ENCODE data around the gene ZACN.
A peak's percentile ranks its signal among the peaks of the same experiment; 100 is the strongest.
"Not testable (repeated sequence)": the region's sequence is repeated elsewhere in the genome, so short reads cannot be mapped to it uniquely, and the experiment has no call there.

Gene ZACN

DNA sequence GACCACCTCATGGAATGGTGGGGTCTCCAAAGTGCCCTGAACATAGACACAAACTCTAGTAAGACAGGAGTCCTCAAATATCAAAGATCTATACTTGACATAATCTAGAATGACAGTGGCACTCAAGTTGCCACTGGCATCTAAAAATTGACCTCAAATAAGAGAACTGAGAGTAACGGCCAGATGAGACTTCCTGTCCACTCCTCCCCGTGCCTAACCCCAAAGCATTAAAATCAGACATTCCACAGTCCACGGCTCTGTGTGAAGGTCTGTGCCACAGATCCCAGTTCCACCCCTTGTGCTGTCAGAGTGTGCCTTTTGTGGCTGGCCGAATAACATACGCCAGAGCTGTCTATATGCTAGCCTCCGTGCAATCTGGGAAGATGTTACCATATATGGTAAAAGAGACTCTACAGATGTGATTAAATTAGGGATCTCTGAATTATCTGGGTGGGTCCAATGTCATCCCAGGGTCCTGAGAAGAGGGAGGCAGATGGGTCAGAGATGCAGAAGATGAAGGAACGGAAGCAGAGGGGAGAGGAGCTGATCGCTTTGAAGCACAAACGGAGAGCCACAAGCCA lies 30.9 kb upstream of the ZACN start:
- no peak for ATAC-seq (replicated peaks; ENCODE audit: extremely low read depth, poor library complexity, severe bottlenecking)
- peaks cover 10% of the 10 kb centered on the region for H3K4me1 Mint-ChIP-seq
- no peaks in the 10 kb centered on the region for H3K27me3 Mint-ChIP-seq
- DNase-seq (ENCODE audit: low spot score in 2 of 2), result no peak
- H3K36me3 Mint-ChIP-seq (ENCODE audit: insufficient read depth), result peaks cover 63% of the 10 kb centered on the region
- no peaks in the 10 kb centered on the region for H3K9me3 Mint-ChIP-seq
- no peak overlapping the region for H3K4me3 Mint-ChIP-seq
- no peak overlapping the region for H3K27ac Mint-ChIP-seq (ENCODE audit: low read depth)

DNA sequence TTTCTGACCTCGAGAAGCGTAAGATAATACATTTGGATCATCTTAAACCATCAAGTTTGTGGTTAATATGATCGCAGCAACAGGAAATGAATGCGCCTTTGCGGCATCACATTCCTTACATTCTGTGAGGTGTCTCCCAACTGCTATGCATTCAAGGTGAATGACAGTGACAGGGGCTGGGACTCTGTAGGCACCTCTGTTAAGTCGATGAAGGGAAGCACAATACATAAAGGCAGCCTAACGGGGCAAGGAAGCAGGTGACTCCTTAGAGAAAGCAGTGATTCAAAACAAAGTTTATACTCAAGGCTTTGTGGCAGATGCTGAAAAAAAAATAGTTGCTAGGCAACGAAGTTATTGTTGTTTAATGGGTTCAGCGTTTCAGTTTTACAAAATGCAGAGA lies 30.3 kb upstream of the ZACN start:
- peaks cover 65% of the 10 kb centered on the region for H3K36me3 Mint-ChIP-seq (ENCODE audit: insufficient read depth)
- peak overlapping the region; percentile 13 for H3K27ac Mint-ChIP-seq (ENCODE audit: low read depth)

GRCh38 chr17:76049239-76049638 lies 29.7 kb upstream of the ZACN start:
- Mint-ChIP-seq H3K27ac (ENCODE audit: low read depth) (peak overlapping the region; percentile 13), H3K27me3 (no peaks in the 10 kb centered on the region), H3K4me3 (no peak overlapping the region), H3K36me3 (ENCODE audit: insufficient read depth) (peaks cover 65% of the 10 kb centered on the region), H3K4me1 (peaks cover 10% of the 10 kb centered on the region), H3K9me3 (no peaks in the 10 kb centered on the region)
- no peak for DNase-seq (ENCODE audit: low spot score in 2 of 2)
- no peak for ATAC-seq (replicated peaks; ENCODE audit: extremely low read depth, poor library complexity, severe bottlenecking)

More for the DNA sequence above, 30.3 kb upstream of the ZACN start:
- Mint-ChIP-seq H3K4me1 (peaks cover 10% of the 10 kb centered on the region), H3K4me3 (no peak overlapping the region), H3K9me3 (no peaks in the 10 kb centered on the region), H3K27me3 (no peaks in the 10 kb centered on the region)
- ATAC-seq (replicated peaks; ENCODE audit: extremely low read depth, poor library complexity, severe bottlenecking) (no peak), DNase-seq (ENCODE audit: low spot score in 2 of 2) (no peak)

GRCh38 chr17:76049836-76050537 lies 29.0 kb upstream of the ZACN start:
- no peak for ATAC-seq (replicated peaks; ENCODE audit: extremely low read depth, poor library complexity, severe bottlenecking)

DNA sequence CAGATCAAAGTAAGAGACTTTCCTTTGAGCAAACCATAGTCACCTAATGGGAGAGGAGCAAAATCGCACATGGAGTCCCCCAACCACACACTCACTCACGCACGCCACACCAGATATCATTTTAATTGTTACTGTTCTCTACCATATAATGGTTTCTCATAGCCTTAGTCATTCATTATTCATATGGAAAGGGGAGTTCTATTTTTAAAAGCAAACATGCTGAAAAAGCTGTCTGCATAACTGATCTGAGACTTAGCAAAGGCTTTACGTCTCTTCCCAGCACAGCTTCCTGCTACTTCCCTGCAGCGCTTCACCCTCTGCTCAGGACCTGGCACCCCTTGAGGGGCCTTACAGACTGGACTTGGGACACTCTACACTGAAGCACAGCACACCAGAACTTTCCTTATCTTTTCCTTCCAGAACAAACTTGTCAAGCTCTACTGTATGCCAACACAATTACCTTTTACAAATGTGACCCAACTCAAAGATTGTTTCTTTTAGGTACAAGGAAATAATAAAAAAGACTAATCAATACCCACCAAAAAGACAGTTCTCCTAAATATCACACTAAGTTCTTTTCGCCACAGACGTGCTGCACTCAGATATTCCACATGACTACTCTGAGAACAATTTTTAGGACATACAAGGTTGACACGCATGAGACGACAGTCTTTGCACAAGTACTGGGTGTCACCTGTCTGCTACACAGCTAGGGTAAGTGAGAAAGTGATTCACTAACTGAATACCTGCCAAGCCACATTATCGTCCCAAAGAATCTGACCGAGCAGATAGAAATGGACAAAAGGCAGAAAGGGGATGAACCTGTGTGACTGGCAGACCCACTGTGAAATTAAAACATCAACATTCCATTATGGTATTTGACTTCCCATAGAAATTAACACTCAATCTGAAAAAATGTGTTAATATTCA lies 28.2 kb upstream of the ZACN start:
- H3K27ac Mint-ChIP-seq (ENCODE audit: low read depth), result peak overlapping the region; percentile 60
- H3K36me3 Mint-ChIP-seq (ENCODE audit: insufficient read depth), result peaks cover 63% of the 10 kb centered on the region
- peaks cover 10% of the 10 kb centered on the region for H3K4me1 Mint-ChIP-seq
- DNase-seq (ENCODE audit: low spot score in 2 of 2), result no peak
- ATAC-seq (replicated peaks; ENCODE audit: extremely low read depth, poor library complexity, severe bottlenecking), result no peak
- H3K9me3 Mint-ChIP-seq, result no peaks in the 10 kb centered on the region
- H3K27me3 Mint-ChIP-seq, result no peaks in the 10 kb centered on the region
- H3K4me3 Mint-ChIP-seq, result no peak overlapping the region

More at GRCh38 chr17:76049836-76050537, 29.0 kb upstream of the ZACN start:
- peak overlapping the region; percentile 60 for H3K27ac Mint-ChIP-seq (ENCODE audit: low read depth)
- H3K4me3 Mint-ChIP-seq, result no peak overlapping the region
- no peaks in the 10 kb centered on the region for H3K27me3 Mint-ChIP-seq
- H3K9me3 Mint-ChIP-seq, result no peaks in the 10 kb centered on the region
- no peak for DNase-seq (ENCODE audit: low spot score in 2 of 2)
- peaks cover 65% of the 10 kb centered on the region for H3K36me3 Mint-ChIP-seq (ENCODE audit: insufficient read depth)
- peaks cover 10% of the 10 kb centered on the region for H3K4me1 Mint-ChIP-seq

DNA sequence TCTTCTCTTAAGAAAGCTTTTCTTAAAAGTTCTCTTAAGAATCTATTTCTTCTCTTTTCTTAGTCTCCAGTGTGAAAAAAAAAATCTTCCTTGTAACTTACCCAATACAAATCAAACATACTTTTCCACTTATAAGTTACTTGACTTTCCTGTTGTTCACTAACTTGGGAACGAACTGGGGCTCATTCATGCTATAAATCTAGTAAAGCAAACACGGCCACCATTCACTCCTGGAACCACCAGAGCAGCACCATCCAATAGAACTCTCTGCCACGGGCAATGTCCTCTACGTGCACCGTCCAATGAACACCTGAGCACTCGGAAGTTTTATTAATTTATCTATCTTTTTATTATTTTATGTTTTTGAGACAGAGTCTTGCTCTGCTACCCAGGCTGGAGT lies 27.4 kb upstream of the ZACN start:
- no peaks in the 10 kb centered on the region for H3K27me3 Mint-ChIP-seq
- no peak for DNase-seq (ENCODE audit: low spot score in 2 of 2)
- peaks cover 16% of the 10 kb centered on the region for H3K4me1 Mint-ChIP-seq
- H3K9me3 Mint-ChIP-seq, result no peaks in the 10 kb centered on the region
- no peak overlapping the region for H3K4me3 Mint-ChIP-seq
- no peak overlapping the region for H3K27ac Mint-ChIP-seq (ENCODE audit: low read depth)
- no peak for ATAC-seq (replicated peaks; ENCODE audit: extremely low read depth, poor library complexity, severe bottlenecking)
- peaks cover 64% of the 10 kb centered on the region for H3K36me3 Mint-ChIP-seq (ENCODE audit: insufficient read depth)

DNA sequence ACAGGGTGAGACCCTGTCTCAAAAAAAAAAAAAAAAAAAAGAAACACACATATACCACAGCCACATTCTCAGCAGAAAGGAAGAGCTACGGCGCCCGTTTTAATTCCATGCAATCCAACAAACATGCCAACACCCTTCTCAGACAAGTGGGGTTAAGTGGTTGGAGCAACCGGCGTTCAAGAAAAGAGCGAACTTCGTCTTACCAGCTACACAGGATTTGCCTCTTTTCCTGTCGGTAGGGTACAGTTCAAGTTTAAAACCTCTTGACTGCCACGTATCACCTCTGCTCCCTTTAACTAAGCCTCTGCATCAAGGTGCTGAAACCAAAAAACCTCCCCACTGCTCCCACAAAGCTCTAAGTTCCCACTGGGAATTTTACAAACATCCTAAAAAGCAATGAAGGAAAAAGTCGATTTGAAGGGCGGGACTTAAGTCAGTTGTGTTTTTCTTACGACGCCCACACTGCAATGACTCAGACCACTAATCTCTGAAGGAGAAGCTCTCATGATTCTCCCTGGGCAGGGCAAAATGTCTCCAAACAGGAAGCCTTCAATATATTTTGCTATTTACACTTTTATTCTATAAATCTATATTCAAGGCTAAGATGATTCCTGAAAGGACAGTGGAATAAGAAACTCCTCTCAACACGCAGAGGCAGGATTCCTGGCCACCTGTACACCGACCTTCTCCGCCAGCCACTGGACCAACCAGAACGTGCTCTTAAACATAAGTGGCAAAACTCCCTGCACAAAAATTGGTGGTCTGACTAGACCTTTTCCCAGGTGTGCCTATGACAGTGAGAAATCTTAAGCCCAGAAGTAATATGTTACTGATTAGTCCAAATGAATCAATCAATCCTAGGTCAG lies 25.5 kb upstream of the ZACN start:
- ATAC-seq (replicated peaks; ENCODE audit: extremely low read depth, poor library complexity, severe bottlenecking) (no peak), DNase-seq (ENCODE audit: low spot score in 2 of 2) (no peak)
- Mint-ChIP-seq H3K4me1 (peaks cover 16% of the 10 kb centered on the region), H3K4me3 (no peak overlapping the region), H3K9me3 (no peaks in the 10 kb centered on the region), H3K36me3 (ENCODE audit: insufficient read depth) (peaks cover 72% of the 10 kb centered on the region), H3K27ac (ENCODE audit: low read depth) (no peak overlapping the region), H3K27me3 (no peaks in the 10 kb centered on the region)

- H3K27me3 Mint-ChIP-seq, result no peaks in the 10 kb centered on the region
- H3K4me1 Mint-ChIP-seq, result peaks cover 14% of the 10 kb centered on the region
- no peak overlapping the region for H3K27ac Mint-ChIP-seq (ENCODE audit: low read depth)
- peaks cover 72% of the 10 kb centered on the region for H3K36me3 Mint-ChIP-seq (ENCODE audit: insufficient read depth)
- no peak for DNase-seq (ENCODE audit: low spot score in 2 of 2)
- ATAC-seq (replicated peaks; ENCODE audit: extremely low read depth, poor library complexity, severe bottlenecking), result no peak
- H3K4me3 Mint-ChIP-seq, result no peak overlapping the region
- no peaks in the 10 kb centered on the region for H3K9me3 Mint-ChIP-seq
These were observed 24.9 kb upstream of the ZACN start for GRCh38 chr17:76054112-76054476.

DNA sequence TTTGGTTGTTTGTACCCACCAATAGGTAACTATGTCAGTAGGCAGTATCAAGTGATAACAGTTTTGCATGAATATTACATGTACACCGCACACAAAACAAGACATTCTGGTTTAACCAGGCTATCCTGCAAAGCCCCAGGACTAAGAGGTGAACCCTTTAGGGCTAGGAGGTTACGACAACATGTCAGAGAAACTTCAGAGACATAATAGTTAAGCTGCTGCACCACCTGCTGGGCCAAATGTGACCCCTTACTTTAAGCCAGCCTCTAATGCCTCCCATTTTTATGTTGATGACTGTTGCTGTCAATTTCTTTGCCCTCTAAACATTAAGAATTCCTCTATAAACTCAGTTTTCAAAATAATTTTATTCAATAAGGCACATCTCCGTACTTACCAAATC lies 22.1 kb upstream of the ZACN start:
- Mint-ChIP-seq H3K27ac (ENCODE audit: low read depth) (peak overlapping the region; percentile 22), H3K4me3 (no peak overlapping the region), H3K9me3 (no peaks in the 10 kb centered on the region), H3K4me1 (peaks cover 5% of the 10 kb centered on the region), H3K36me3 (ENCODE audit: insufficient read depth) (peaks cover 82% of the 10 kb centered on the region), H3K27me3 (no peaks in the 10 kb centered on the region)
- ATAC-seq (replicated peaks; ENCODE audit: extremely low read depth, poor library complexity, severe bottlenecking) (no peak), DNase-seq (ENCODE audit: low spot score in 2 of 2) (no peak)

- H3K9me3 Mint-ChIP-seq; H3K4me3 Mint-ChIP-seq; ATAC-seq (replicated peaks; ENCODE audit: extremely low read depth, poor library complexity, severe bottlenecking); DNase-seq (ENCODE audit: low spot score in 2 of 2); H3K27ac Mint-ChIP-seq (ENCODE audit: low read depth); H3K4me1 Mint-ChIP-seq; H3K27me3 Mint-ChIP-seq: not testable (repeated sequence)
- peaks cover 87% of the 10 kb centered on the region for H3K36me3 Mint-ChIP-seq (ENCODE audit: insufficient read depth)
These were observed 20.7 kb upstream of the ZACN start for GRCh38 chr17:76058264-76058663.

DNA sequence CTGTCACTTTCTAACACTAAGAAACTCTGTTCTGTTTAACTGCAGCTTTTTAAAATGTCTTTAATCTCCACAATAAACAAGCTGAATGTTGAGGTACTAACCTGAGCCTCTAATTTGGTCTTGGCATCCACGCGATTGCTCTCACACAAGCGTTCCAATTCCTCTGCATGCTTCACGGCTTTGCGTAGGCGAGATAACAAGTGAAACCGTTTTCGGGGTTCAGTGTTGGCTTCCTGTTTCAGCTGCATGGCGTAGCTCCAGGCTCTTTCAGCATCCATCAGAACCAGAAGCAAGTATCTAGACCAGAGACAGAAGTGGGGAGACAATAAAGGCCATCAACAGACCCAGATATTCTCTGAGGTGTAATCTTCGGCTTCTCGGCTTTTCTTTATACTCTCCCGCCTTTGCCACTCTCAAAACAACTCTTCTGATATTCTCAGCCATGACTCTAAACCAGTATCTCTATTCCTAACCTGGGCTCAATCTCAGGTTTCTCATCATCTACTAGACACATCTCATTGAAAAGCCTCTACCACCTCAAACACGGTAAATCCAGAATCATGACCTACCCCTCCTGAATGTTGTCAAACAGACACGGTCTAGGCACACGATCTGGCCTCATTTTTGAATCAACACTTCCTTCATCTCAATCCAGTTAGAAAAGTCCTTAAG lies 15.0 kb upstream of the ZACN start:
- Mint-ChIP-seq H3K27ac (ENCODE audit: low read depth) (peak overlapping the region; percentile 87), H3K9me3 (no peaks in the 10 kb centered on the region), H3K4me1 (peaks cover 9% of the 10 kb centered on the region), H3K36me3 (ENCODE audit: insufficient read depth) (peaks cover 84% of the 10 kb centered on the region), H3K4me3 (peak overlapping the region; percentile 22), H3K27me3 (no peaks in the 10 kb centered on the region)
- ATAC-seq (replicated peaks; ENCODE audit: extremely low read depth, poor library complexity, severe bottlenecking) (peak; percentile 79), DNase-seq (ENCODE audit: low spot score in 2 of 2) (no peak)

- H3K4me1 Mint-ChIP-seq, result peaks cover 18% of the 10 kb centered on the region
- ATAC-seq (replicated peaks; ENCODE audit: extremely low read depth, poor library complexity, severe bottlenecking) (no peak), DNase-seq (ENCODE audit: low spot score in 2 of 2) (no peak)
- no peaks in the 10 kb centered on the region for H3K9me3 Mint-ChIP-seq
- H3K27ac Mint-ChIP-seq (ENCODE audit: low read depth), result no peak overlapping the region
- no peak overlapping the region for H3K4me3 Mint-ChIP-seq
- H3K27me3 Mint-ChIP-seq, result no peaks in the 10 kb centered on the region
- H3K36me3 Mint-ChIP-seq (ENCODE audit: insufficient read depth), result peaks cover 72% of the 10 kb centered on the region
These were observed 13.2 kb upstream of the ZACN start for GRCh38 chr17:76065775-76066174.
